ENCODE results near the gene SELENOT. TPM values are rescaled to one million over a fixed set of nuclear protein-coding genes. Genes with fewer than 3 reads are reported as not detected.
A peak's percentile ranks its signal among the peaks of the same experiment; 100 is the strongest.

Gene SELENOT
- 116 TPM for total RNA-seq
- polyA plus RNA-seq (ENCODE audit: insufficient read depth, low read depth, low replicate concordance), result 120 TPM
- long read RNA-seq, donor 1, transcript SELENOT-202 (6 exons, 3,469 nt), result major isoform, 36 of 51 reads
- long read RNA-seq, donor 1, partial matches to known transcripts, result 13 of 51 reads
- long read RNA-seq, donor 1, other reads (novel, unspliced or antisense), result 0 of 51 reads
- long read RNA-seq, donor 2, transcript SELENOT-202 (6 exons, 3,469 nt), result major isoform, 44 of 59 reads
- long read RNA-seq, donor 2, partial matches to known transcripts, result 12 of 59 reads
- long read RNA-seq, donor 2, other reads (novel, unspliced or antisense), result 0 of 59 reads
- long read RNA-seq, donor 3, transcript SELENOT-202 (6 exons, 3,469 nt), result major isoform, 53 of 90 reads
- long read RNA-seq, donor 3, partial matches to known transcripts, result 35 of 90 reads
- long read RNA-seq, donor 3, other reads (novel, unspliced or antisense), result 0 of 90 reads
- long read RNA-seq, donor 4, transcript SELENOT-202 (6 exons, 3,469 nt), result major isoform, 40 of 52 reads
- long read RNA-seq, donor 4, partial matches to known transcripts, result 10 of 52 reads
- long read RNA-seq, donor 4, other reads (novel, unspliced or antisense), result 0 of 52 reads
- long read RNA-seq, donor 5, partial matches to known transcripts, result 0 of 4 reads
- long read RNA-seq, donor 5, other reads (novel, unspliced or antisense), result 0 of 4 reads
- long read RNA-seq, donor 6, transcript SELENOT-202 (6 exons, 3,469 nt), result major isoform, 106 of 190 reads
- long read RNA-seq, donor 6, partial matches to known transcripts, result 79 of 190 reads
- long read RNA-seq, donor 6, other reads (novel, unspliced or antisense), result 0 of 190 reads
- long read RNA-seq, donor 7, transcript SELENOT-202 (6 exons, 3,469 nt), result major isoform, 69 of 76 reads
- long read RNA-seq, donor 7, partial matches to known transcripts, result 0 of 76 reads
- long read RNA-seq, donor 7, other reads (novel, unspliced or antisense), result 6 of 76 reads
- long read RNA-seq, donor 8, transcript SELENOT-202 (6 exons, 3,469 nt), result major isoform, 50 of 69 reads
- long read RNA-seq, donor 8, partial matches to known transcripts, result 15 of 69 reads
- long read RNA-seq, donor 8, other reads (novel, unspliced or antisense), result 0 of 69 reads
- long read RNA-seq, donor 9, transcript SELENOT-202 (6 exons, 3,469 nt), result major isoform, 24 of 30 reads
- long read RNA-seq, donor 9, partial matches to known transcripts, result 6 of 30 reads
- long read RNA-seq, donor 9, other reads (novel, unspliced or antisense), result 0 of 30 reads
- long read RNA-seq, donor 10, transcript SELENOT-202 (6 exons, 3,469 nt), result major isoform, 40 of 58 reads
- long read RNA-seq, donor 10, partial matches to known transcripts, result 16 of 58 reads
- long read RNA-seq, donor 10, other reads (novel, unspliced or antisense), result 0 of 58 reads

DNA sequence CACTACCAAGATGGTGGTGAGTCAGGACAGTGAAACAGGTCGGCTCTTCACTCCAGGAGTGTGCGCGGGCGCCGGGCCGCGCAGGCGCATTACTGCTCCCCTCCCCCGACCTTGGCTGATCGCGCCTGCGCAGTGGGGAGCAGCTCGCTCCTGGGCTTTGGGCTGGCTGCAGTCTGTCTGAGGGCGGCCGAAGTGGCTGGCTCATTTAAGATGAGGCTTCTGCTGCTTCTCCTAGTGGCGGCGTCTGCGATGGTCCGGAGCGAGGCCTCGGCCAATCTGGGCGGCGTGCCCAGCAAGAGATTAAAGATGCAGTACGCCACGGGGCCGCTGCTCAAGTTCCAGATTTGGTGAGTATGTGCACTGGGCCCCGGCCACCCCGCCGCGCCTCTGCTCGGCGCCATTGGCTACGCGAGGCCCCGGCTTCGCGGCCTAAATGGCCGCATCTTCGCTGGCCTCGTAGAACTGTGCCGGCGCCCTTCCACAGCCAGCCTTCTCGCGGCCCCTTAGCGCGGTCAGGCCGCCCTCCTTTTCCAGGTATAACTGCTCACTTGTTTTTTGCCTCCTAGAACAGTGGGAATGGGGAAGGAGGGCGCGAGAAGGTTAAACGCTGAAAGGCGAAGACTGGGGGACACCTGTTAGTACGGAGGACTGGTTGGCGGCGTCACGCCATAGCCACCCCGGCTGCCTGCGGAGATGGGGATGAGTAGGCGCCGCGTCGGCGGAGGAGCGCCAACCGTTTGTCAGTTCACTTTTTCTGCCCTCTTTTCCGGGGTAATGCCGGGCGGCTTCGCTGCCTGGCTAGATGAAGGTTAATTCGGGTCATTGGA lies at the start of gene SELENOT:
SELENOT (plus strand) TSS at position 169 of the 827 bp plus-strand sequence; CDS start at position 211, 42 bp downstream.
- Histone ChIP-seq H3K36me3 (ENCODE audit: control insufficient read depth in 2 of 3, insufficient read depth in 3 of 3, low read length in 3 of 3) (no peaks in the 10 kb centered on the region), H3K9ac (ENCODE audit: low read length in 3 of 3) (peak within 1 kb of the TSS; percentile 93 to 99 (median 98)), H3K27me3 (ENCODE audit: control insufficient read depth, insufficient read depth, low read length) (no peaks in the 10 kb centered on the region), H3K4me1 (ENCODE audit: control insufficient read depth in 2 of 3, insufficient read depth in 2 of 3, low read depth in 1 of 3, low read length in 3 of 3) (peaks cover 0 to 9% (median 6%) of the 10 kb centered on the region in 3 donors), H3K4me3 (ENCODE audit: low read length in 3 of 3) (peak within 1 kb of the TSS; percentile 95 to 100 (median 98)), H3K27ac (ENCODE audit: low read depth in 2 of 2, low read length in 2 of 2) (peak within 1 kb of the TSS; percentile 96 to 98), H3K9me3 (ENCODE audit: control insufficient read depth in 2 of 3, insufficient read depth in 1 of 3, low read length in 3 of 3) (no peaks in the 10 kb centered on the region)
- TF ChIP-seq, protein P1, sequence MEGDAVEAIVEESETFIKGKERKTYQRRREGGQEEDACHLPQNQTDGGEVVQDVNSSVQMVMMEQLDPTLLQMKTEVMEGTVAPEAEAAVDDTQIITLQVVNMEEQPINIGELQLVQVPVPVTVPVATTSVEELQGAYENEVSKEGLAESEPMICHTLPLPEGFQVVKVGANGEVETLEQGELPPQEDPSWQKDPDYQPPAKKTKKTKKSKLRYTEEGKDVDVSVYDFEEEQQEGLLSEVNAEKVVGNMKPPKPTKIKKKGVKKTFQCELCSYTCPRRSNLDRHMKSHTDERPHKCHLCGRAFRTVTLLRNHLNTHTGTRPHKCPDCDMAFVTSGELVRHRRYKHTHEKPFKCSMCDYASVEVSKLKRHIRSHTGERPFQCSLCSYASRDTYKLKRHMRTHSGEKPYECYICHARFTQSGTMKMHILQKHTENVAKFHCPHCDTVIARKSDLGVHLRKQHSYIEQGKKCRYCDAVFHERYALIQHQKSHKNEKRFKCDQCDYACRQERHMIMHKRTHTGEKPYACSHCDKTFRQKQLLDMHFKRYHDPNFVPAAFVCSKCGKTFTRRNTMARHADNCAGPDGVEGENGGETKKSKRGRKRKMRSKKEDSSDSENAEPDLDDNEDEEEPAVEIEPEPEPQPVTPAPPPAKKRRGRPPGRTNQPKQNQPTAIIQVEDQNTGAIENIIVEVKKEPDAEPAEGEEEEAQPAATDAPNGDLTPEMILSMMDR (IDR thresholded peaks at IDR 0.05; ENCODE audit: borderline replicate concordance, extremely low read depth, insufficient read depth), result no peak
- FAIRE-seq (no peak), DNase-seq (peak; percentile 97 to 98 (median 98))
- intact Hi-C loops (cut with DNase I), result no loop called here

DNA sequence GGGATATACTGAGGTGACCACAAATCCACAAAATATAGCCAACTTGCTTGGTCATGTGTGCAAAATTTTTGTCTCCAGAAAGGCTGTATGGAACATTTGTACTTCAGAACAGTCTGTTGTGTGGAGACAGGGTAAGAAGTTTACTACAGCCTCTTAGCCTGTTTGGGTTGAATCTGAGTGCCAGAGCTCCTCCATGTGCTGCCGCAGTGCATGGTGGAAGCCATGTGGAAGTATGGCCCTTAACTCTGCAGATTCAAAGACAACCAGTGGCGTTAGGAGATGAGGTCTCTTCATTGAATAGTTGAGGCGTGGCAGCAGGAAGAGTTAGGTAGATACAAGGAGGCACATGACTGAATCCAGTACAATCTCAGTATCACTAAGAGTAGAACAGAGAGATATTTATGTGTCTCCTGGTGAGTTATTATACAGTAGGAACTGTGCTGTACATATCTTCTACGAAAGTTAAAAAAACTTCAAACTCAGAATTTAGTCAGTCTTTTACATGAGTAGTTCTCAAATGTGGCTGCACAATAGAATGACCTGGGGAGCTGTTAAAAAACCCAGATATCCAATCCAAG lies 47.2 kb upstream of the SELENOT start:
- FAIRE-seq, result no peak
- Histone ChIP-seq H3K27me3 (ENCODE audit: control insufficient read depth, insufficient read depth, low read length) (no peaks in the 10 kb centered on the region), H3K4me3 (ENCODE audit: low read length in 3 of 3) (no peak overlapping the region), H3K36me3 (ENCODE audit: control insufficient read depth in 2 of 3, insufficient read depth in 3 of 3, low read length in 3 of 3) (peaks cover 4 to 24% (median 5%) of the 10 kb centered on the region in 3 donors), H3K4me1 (ENCODE audit: control insufficient read depth in 2 of 3, insufficient read depth in 2 of 3, low read depth in 1 of 3, low read length in 3 of 3) (no peaks in the 10 kb centered on the region), H3K9me3 (ENCODE audit: control insufficient read depth in 2 of 3, insufficient read depth in 1 of 3, low read length in 3 of 3) (no peaks in the 10 kb centered on the region), H3K9ac (ENCODE audit: low read length in 3 of 3) (no peak overlapping the region), H3K27ac (ENCODE audit: low read depth in 2 of 2, low read length in 2 of 2) (no peak overlapping the region)
- TF ChIP-seq, protein P1 (IDR thresholded peaks at IDR 0.05; ENCODE audit: borderline replicate concordance, extremely low read depth, insufficient read depth), result no peak
- no peak for DNase-seq
- intact Hi-C loops (cut with DNase I), result no loop called here

Data from kidney (tissue), 22 donors.